ENCODE measurements around the gene GALNT6.

GALNT6 gene, protein sequence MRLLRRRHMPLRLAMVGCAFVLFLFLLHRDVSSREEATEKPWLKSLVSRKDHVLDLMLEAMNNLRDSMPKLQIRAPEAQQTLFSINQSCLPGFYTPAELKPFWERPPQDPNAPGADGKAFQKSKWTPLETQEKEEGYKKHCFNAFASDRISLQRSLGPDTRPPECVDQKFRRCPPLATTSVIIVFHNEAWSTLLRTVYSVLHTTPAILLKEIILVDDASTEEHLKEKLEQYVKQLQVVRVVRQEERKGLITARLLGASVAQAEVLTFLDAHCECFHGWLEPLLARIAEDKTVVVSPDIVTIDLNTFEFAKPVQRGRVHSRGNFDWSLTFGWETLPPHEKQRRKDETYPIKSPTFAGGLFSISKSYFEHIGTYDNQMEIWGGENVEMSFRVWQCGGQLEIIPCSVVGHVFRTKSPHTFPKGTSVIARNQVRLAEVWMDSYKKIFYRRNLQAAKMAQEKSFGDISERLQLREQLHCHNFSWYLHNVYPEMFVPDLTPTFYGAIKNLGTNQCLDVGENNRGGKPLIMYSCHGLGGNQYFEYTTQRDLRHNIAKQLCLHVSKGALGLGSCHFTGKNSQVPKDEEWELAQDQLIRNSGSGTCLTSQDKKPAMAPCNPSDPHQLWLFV

DNA sequence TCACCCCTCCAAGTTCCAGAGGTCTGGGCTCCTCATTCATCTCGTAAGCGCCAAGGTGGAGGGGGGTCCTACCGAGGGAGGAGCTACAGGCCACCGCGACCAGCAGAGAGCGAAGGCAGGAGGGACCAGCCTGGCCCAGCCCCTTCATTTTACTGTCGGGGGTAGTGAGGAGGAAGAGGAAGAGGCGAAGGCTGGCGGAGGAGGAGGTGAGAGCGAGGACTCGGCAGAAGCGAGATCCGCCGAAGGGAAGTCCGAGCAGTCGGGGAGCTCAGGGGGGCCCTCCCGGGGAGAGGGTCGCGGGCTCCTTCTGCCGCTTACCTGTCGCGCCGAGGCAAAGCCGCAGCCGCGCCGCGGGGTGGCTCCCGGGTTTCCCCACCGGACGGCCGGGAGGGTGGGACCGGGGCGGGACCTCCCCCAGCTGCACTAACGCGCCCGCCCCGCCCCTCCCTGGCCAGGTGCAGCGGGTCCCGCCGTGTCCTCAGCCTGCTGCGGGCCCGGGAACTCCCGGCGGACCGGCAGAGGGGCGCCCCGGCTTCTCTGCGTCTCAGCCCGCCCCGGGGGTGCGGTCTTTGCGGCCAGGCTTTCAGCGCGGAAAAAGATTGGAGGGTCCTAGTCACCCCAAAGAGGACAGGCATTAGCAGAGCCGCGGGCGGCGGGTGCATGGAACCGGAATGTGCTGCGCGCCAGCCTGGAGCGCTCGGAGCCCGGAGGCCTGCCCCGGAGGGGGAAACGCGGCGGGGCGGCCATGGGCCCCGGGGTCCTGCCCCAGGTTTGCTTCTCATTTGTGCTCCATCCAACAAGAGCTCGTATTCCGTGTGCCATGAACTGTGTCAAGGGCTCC, at the start of gene GALNT6:
TSS of gene GALNT6 (minus strand) at position 124 of the 841 bp plus-strand sequence. CDS start 11,625 bp downstream, outside the sequence.
- Histone ChIP-seq H2AFZ (ENCODE audit: low read length) (peak within 1 kb of the TSS; percentile 82), H3K27me3 (ENCODE audit: insufficient read depth, low read length, poor library complexity, severe bottlenecking) (no peaks in the 10 kb centered on the region)
- no peak for TF ChIP-seq EZH2phosphoT487 (IDR thresholded peaks at IDR 0.05; ENCODE audit: borderline replicate concordance)
- TF ChIP-seq, protein P1, sequence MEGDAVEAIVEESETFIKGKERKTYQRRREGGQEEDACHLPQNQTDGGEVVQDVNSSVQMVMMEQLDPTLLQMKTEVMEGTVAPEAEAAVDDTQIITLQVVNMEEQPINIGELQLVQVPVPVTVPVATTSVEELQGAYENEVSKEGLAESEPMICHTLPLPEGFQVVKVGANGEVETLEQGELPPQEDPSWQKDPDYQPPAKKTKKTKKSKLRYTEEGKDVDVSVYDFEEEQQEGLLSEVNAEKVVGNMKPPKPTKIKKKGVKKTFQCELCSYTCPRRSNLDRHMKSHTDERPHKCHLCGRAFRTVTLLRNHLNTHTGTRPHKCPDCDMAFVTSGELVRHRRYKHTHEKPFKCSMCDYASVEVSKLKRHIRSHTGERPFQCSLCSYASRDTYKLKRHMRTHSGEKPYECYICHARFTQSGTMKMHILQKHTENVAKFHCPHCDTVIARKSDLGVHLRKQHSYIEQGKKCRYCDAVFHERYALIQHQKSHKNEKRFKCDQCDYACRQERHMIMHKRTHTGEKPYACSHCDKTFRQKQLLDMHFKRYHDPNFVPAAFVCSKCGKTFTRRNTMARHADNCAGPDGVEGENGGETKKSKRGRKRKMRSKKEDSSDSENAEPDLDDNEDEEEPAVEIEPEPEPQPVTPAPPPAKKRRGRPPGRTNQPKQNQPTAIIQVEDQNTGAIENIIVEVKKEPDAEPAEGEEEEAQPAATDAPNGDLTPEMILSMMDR (conservative IDR thresholded peaks at IDR 0.05; ENCODE audit: low read length): no peak

DNA sequence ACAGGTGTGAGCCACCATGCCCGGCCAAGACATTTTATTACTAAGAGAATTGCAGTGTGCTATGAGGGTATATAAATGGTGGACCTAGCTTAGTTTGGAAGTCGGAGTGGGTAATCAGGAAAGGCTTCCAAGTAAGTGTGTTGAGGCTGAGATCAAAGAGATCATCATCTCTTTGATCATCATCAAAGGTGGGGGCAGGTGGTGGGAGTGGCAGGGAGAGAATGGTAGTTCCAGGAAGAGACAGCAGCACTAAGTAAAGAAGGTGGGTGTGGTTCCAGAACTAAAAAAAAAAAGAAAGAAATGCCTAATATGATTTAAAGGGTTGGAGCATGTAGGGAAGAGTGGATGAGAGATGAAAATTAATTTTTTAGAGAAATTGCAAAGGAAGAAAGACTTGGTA, 48.1 kb upstream of the GALNT6 start:
- Histone ChIP-seq H3K9ac (ENCODE audit: low read depth, low read length, poor library complexity, severe bottlenecking) (no peak overlapping the region), H2AFZ (ENCODE audit: low read length) (no peak overlapping the region), H3K9me2 (replicated peaks; ENCODE audit: low read depth, low read length) (no peaks in the 10 kb centered on the region), H3K27me3 (ENCODE audit: insufficient read depth, low read length, poor library complexity, severe bottlenecking) (no peaks in the 10 kb centered on the region), H3K36me3 (ENCODE audit: insufficient read depth, low read length) (peaks cover 17% of the 10 kb centered on the region; the same call in 1 of the 2 replicates), H3K4me2 (ENCODE audit: low read depth, low read length, poor library complexity, severe bottlenecking) (no peak overlapping the region), H3F3A (ENCODE audit: low read depth) (no peaks in the 10 kb centered on the region; the same call in 1 of the 2 replicates), H3K9me3 (ENCODE audit: insufficient read depth, low read depth, low read length) (no peaks in the 10 kb centered on the region), H4K20me1 (ENCODE audit: insufficient read depth, low read length, poor library complexity, severe bottlenecking) (no peaks in the 10 kb centered on the region), H3K79me2 (ENCODE audit: insufficient read depth, low read length) (peaks cover 43% of the 10 kb centered on the region), H3K4me3 (ENCODE audit: low read length, poor library complexity, severe bottlenecking) (no peak overlapping the region), H3K4me1 (ENCODE audit: insufficient read depth, low read length, poor library complexity, severe bottlenecking) (peaks cover 18% of the 10 kb centered on the region)
- TF ChIP-seq EZH2phosphoT487 (IDR thresholded peaks at IDR 0.05; ENCODE audit: borderline replicate concordance): no peak

More for the DNA sequence above, at the start of gene GALNT6:
- peaks cover 44% of the 10 kb centered on the region for H3K79me2 ChIP-seq (ENCODE audit: insufficient read depth, low read length)
- H3K4me1 ChIP-seq (ENCODE audit: insufficient read depth, low read length, poor library complexity, severe bottlenecking): peaks cover 80% of the 10 kb centered on the region
- H3K4me3 ChIP-seq (ENCODE audit: low read length, poor library complexity, severe bottlenecking): peak within 1 kb of the TSS; percentile 80
- peak within 1 kb of the TSS; percentile 77 for H3K9ac ChIP-seq (ENCODE audit: low read depth, low read length, poor library complexity, severe bottlenecking)
- H3K4me2 ChIP-seq (ENCODE audit: low read depth, low read length, poor library complexity, severe bottlenecking): peak within 1 kb of the TSS; percentile 87
- 0 out of 2 replicates have a peak, but pooled peaks cover 6% of the 10 kb centered on the region for H3F3A ChIP-seq (ENCODE audit: low read depth)
- no peaks in the 10 kb centered on the region for H3K9me2 ChIP-seq (replicated peaks; ENCODE audit: low read depth, low read length)
- no peaks in the 10 kb centered on the region for H3K36me3 ChIP-seq (ENCODE audit: insufficient read depth, low read length)
- H4K20me1 ChIP-seq (ENCODE audit: insufficient read depth, low read length, poor library complexity, severe bottlenecking): no peaks in the 10 kb centered on the region
- no peaks in the 10 kb centered on the region for H3K9me3 ChIP-seq (ENCODE audit: insufficient read depth, low read depth, low read length)

DNA sequence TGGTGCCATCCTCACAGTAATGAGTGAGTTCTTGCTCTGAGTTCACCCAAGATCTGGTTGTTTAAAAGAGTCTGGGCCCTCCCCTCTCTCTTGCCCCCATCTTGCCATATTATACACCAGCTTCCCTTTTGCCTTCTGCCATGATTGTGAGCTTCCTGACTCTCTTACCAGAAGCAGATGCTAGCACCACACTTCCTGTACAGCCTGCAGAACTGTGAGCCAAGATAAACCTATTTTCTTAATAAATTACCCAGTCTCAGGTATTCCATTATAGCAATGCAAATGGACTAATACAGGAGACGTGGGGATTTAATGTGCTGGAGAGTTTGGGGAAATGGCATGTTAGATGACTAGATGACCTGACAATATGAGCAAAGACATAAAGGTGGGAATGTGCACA, 46.2 kb upstream of the GALNT6 start:
- Histone ChIP-seq H3K36me3 (ENCODE audit: insufficient read depth, low read length) (peaks cover 6% of the 10 kb centered on the region; the same call in 1 of the 2 replicates), H3K4me3 (ENCODE audit: low read length, poor library complexity, severe bottlenecking) (peak overlapping the region; percentile 50), H3K79me2 (ENCODE audit: insufficient read depth, low read length) (peaks cover 55% of the 10 kb centered on the region), H3K9me3 (ENCODE audit: insufficient read depth, low read depth, low read length) (no peaks in the 10 kb centered on the region), H2AFZ (ENCODE audit: low read length) (peak overlapping the region; percentile 59), H4K20me1 (ENCODE audit: insufficient read depth, low read length, poor library complexity, severe bottlenecking) (no peaks in the 10 kb centered on the region), H3K9me2 (replicated peaks; ENCODE audit: low read depth, low read length) (no peaks in the 10 kb centered on the region), H3K4me2 (ENCODE audit: low read depth, low read length, poor library complexity, severe bottlenecking) (peak overlapping the region; percentile 43), H3K27me3 (ENCODE audit: insufficient read depth, low read length, poor library complexity, severe bottlenecking) (no peaks in the 10 kb centered on the region), H3F3A (ENCODE audit: low read depth) (no peaks in the 10 kb centered on the region; the same call in 1 of the 2 replicates), H3K4me1 (ENCODE audit: insufficient read depth, low read length, poor library complexity, severe bottlenecking) (peaks cover 33% of the 10 kb centered on the region), H3K9ac (ENCODE audit: low read depth, low read length, poor library complexity, severe bottlenecking) (no peak overlapping the region)
- TF ChIP-seq, protein P1 (conservative IDR thresholded peaks at IDR 0.05; ENCODE audit: low read length): no peak
- no peak for TF ChIP-seq EZH2phosphoT487 (IDR thresholded peaks at IDR 0.05; ENCODE audit: borderline replicate concordance)

All from Loucy (cell line).